ENCODE measurements around the gene SCPEP1. TPM values are rescaled to one million over a fixed set of nuclear protein-coding genes. Genes with fewer than 3 reads are reported as not detected.
"Not testable (repeated sequence)": the region's sequence is repeated elsewhere in the genome, so short reads cannot be mapped to it uniquely, and the experiment has no call there.

Gene SCPEP1
- total and polyA plus RNA-seq, 2 donors (not counting 1 experiment from before 2014, with no cell fraction given) = 84.7 to 101 TPM

GRCh38 chr17:56956992-56957391 is 20.9 kb upstream of the SCPEP1 start:
- H3K9ac ChIP-seq (ENCODE audit: insufficient read depth, low read length) = no peak overlapping the region
- H2AFZ ChIP-seq (ENCODE audit: low read length) = no peak overlapping the region
- no peak overlapping the region for H3K4me3 ChIP-seq (replicated peaks in 1 of 4; ENCODE audit: control extremely low read depth in 1 of 4, insufficient read depth in 1 of 4, low read depth in 3 of 4, low read length in 4 of 4)
- no peak overlapping the region for H3K4me2 ChIP-seq (ENCODE audit: extremely low read depth, insufficient read depth, low read length)
- peaks cover 47% of the 10 kb centered on the region for H3K79me2 ChIP-seq (ENCODE audit: control insufficient read depth, insufficient read depth, low read length)
- H3K9me3 ChIP-seq (ENCODE audit: control insufficient read depth, insufficient read depth, low read depth, low read length) = no peaks in the 10 kb centered on the region
- no peaks in the 10 kb centered on the region for H3K36me3 ChIP-seq (ENCODE audit: control insufficient read depth, insufficient read depth, low read length)
- H3K27ac ChIP-seq (ENCODE audit: insufficient read depth, low read length) = no peak overlapping the region
- DNase-seq (ENCODE audit: low read depth in 2 of 2) = no peak
- H3K27me3 ChIP-seq (ENCODE audit: control insufficient read depth, insufficient read depth, low read length) = no peaks in the 10 kb centered on the region
- TF ChIP-seq EZH2 (IDR thresholded peaks at IDR 0.05; ENCODE audit: low read length, missing control alignments) (no peak), CTCF (conservative IDR thresholded peaks at IDR 0.05 in 1 of 2, IDR thresholded peaks at IDR 0.05 in 1 of 2; ENCODE audit: low read depth in 1 of 2, low read length in 2 of 2) (no peak)
- peaks cover 4% of the 10 kb centered on the region for H3K4me1 ChIP-seq (ENCODE audit: control insufficient read depth, extremely low read depth, insufficient read depth, low read length)
- no peaks in the 10 kb centered on the region for H4K20me1 ChIP-seq (ENCODE audit: control insufficient read depth, extremely low read depth, insufficient read depth, low read length)

GRCh38 chr17:56960596-56961538 is 17.1 kb upstream of the SCPEP1 start, which contains the start of gene COIL:
Gene COIL, minus strand, starts transcription at chr17:56961050. Its CDS starts 31 bp downstream, at chr17:56961019.
- H3K4me2 ChIP-seq (ENCODE audit: extremely low read depth, insufficient read depth, low read length) = peak within 1 kb of the TSS; percentile 57
- peak within 1 kb of the TSS; percentile 79 to 92 (median 90) for H3K4me3 ChIP-seq (replicated peaks in 1 of 4; ENCODE audit: control extremely low read depth in 1 of 4, insufficient read depth in 1 of 4, low read depth in 3 of 4, low read length in 4 of 4)
- H3K27me3 ChIP-seq (ENCODE audit: control insufficient read depth, insufficient read depth, low read length) = no peaks in the 10 kb centered on the region
- H2AFZ ChIP-seq (ENCODE audit: low read length) = peak within 1 kb of the TSS; percentile 95
- no peaks in the 10 kb centered on the region for H3K9me3 ChIP-seq (ENCODE audit: control insufficient read depth, insufficient read depth, low read depth, low read length)
- peak within 1 kb of the TSS; percentile 96 for H3K9ac ChIP-seq (ENCODE audit: insufficient read depth, low read length)
- no peak for TF ChIP-seq EZH2 (IDR thresholded peaks at IDR 0.05; ENCODE audit: low read length, missing control alignments)
- peak; percentile 91 to 98 for TF ChIP-seq CTCF (conservative IDR thresholded peaks at IDR 0.05 in 1 of 2, IDR thresholded peaks at IDR 0.05 in 1 of 2; ENCODE audit: low read depth in 1 of 2, low read length in 2 of 2)
- H3K36me3 ChIP-seq (ENCODE audit: control insufficient read depth, insufficient read depth, low read length) = no peaks in the 10 kb centered on the region
- peak; percentile 88 to 91 for DNase-seq (ENCODE audit: low read depth in 2 of 2)
- H3K27ac ChIP-seq (ENCODE audit: insufficient read depth, low read length) = peak within 1 kb of the TSS; percentile 93
- H3K4me1 ChIP-seq (ENCODE audit: control insufficient read depth, extremely low read depth, insufficient read depth, low read length) = peaks cover 2% of the 10 kb centered on the region
- H3K79me2 ChIP-seq (ENCODE audit: control insufficient read depth, insufficient read depth, low read length) = peaks cover 32% of the 10 kb centered on the region
- H4K20me1 ChIP-seq (ENCODE audit: control insufficient read depth, extremely low read depth, insufficient read depth, low read length) = no peaks in the 10 kb centered on the region

- not testable (repeated sequence) for H3K9me3 ChIP-seq (ENCODE audit: control insufficient read depth, insufficient read depth, low read depth, low read length); H3K4me1 ChIP-seq (ENCODE audit: control insufficient read depth, extremely low read depth, insufficient read depth, low read length); H3K79me2 ChIP-seq (ENCODE audit: control insufficient read depth, insufficient read depth, low read length); H3K27me3 ChIP-seq (ENCODE audit: control insufficient read depth, insufficient read depth, low read length); H3K36me3 ChIP-seq (ENCODE audit: control insufficient read depth, insufficient read depth, low read length); H3K4me3 ChIP-seq (replicated peaks in 1 of 4; ENCODE audit: control extremely low read depth in 1 of 4, insufficient read depth in 1 of 4, low read depth in 3 of 4, low read length in 4 of 4); H3K4me2 ChIP-seq (ENCODE audit: extremely low read depth, insufficient read depth, low read length); H4K20me1 ChIP-seq (ENCODE audit: control insufficient read depth, extremely low read depth, insufficient read depth, low read length); H3K27ac ChIP-seq (ENCODE audit: insufficient read depth, low read length); DNase-seq (ENCODE audit: low read depth in 2 of 2); H3K9ac ChIP-seq (ENCODE audit: insufficient read depth, low read length); H2AFZ ChIP-seq (ENCODE audit: low read length)
Measured at GRCh38 chr17:56965241-56965640, 12.7 kb upstream of the SCPEP1 start.

GRCh38 chr17:56965681-56966080 is 12.2 kb upstream of the SCPEP1 start:
- not testable (repeated sequence) for DNase-seq (ENCODE audit: low read depth in 2 of 2); H3K4me3 ChIP-seq (replicated peaks in 1 of 4; ENCODE audit: control extremely low read depth in 1 of 4, insufficient read depth in 1 of 4, low read depth in 3 of 4, low read length in 4 of 4); H3K4me1 ChIP-seq (ENCODE audit: control insufficient read depth, extremely low read depth, insufficient read depth, low read length); H3K4me2 ChIP-seq (ENCODE audit: extremely low read depth, insufficient read depth, low read length); H4K20me1 ChIP-seq (ENCODE audit: control insufficient read depth, extremely low read depth, insufficient read depth, low read length); H3K79me2 ChIP-seq (ENCODE audit: control insufficient read depth, insufficient read depth, low read length); H3K9me3 ChIP-seq (ENCODE audit: control insufficient read depth, insufficient read depth, low read depth, low read length); H3K9ac ChIP-seq (ENCODE audit: insufficient read depth, low read length); H3K36me3 ChIP-seq (ENCODE audit: control insufficient read depth, insufficient read depth, low read length); H3K27ac ChIP-seq (ENCODE audit: insufficient read depth, low read length); H2AFZ ChIP-seq (ENCODE audit: low read length); H3K27me3 ChIP-seq (ENCODE audit: control insufficient read depth, insufficient read depth, low read length)
